Right cardiac atrium (tissue), 5 donors: ENCODE measurements around the gene STAU1. TPM values are rescaled to one million over a fixed set of nuclear protein-coding genes. Genes with fewer than 3 reads are reported as not detected.
"Not testable (repeated sequence)": the region's sequence is repeated elsewhere in the genome, so short reads cannot be mapped to it uniquely, and the experiment has no call there.

Source experiments
- ATAC-seq, 2 donors: fragments of 200-7000 bp; cut with Tn5 transposase; one replicate each; pipeline versions ENCODE4 v1.8.0 to v1.9.1; 2020; ENCODE audit warnings: moderate library complexity in 2 of 2, mild to moderate bottlenecking in 1 of 2
- DNase-seq, 3 donors: peaks; one replicate each; pipeline ENCODE4 v3.0.0-alpha.2; 2020
- H3K27ac ChIP-seq: one replicate; pipeline ENCODE4 v1.5.1; 2013; ENCODE audit warnings: mild to moderate bottlenecking, low read length, control low read depth, moderate library complexity
- H3K27me3 ChIP-seq: one replicate; pipeline ENCODE4 v1.6.1; 2013; ENCODE audit not compliant: control insufficient read depth, insufficient read depth
- H3K4me1 ChIP-seq: one replicate; pipeline ENCODE4 v1.6.1; 2013; ENCODE audit warnings: low read length; ENCODE audit not compliant: control insufficient read depth, insufficient read depth
- H3K4me3 ChIP-seq: one replicate; pipeline ENCODE4 v1.5.1; 2013; ENCODE audit warnings: low read length, control low read depth
- H3K9me3 ChIP-seq: one replicate; pipeline ENCODE4 v1.6.1; 2013; ENCODE audit warnings: low read length; ENCODE audit not compliant: control insufficient read depth
- WGBS: extraction: QIAGEN DNeasy Blood & Tissue Kit; methylation state at CpG from one replicate; pipeline ENCODE4 v1.1.7; 2013; 5-methylcytosine and 5-hydroxymethylcytosine counted together
- intact Hi-C, 4 donors: fragments of 100-400 bp; cut with DNase I; formaldehyde crosslinking; loops; one replicate each; pipeline versions ENCODE4 v1.11.0 to v1.14.0; 2022 to 2023
- polyA plus RNA-seq: library from polyadenylated mRNA; stranded (reverse); fragments of 200-250 nt; gene quantifications from one replicate; pipeline ENCODE4 v1.2.3, GENCODE V29; 2013
- total RNA-seq, 4 donors: library from RNA; stranded (reverse); fragmentation: NEBNext Ultra II Directional; extraction: Animal tissue kit (Norgen Biotek cat#: 25700); gene quantifications; one replicate each; pipeline ENCODE4 v1.2.1, GENCODE V29; 2021
- donor health status: healthy with polysubstance abuse.
- donor health status: DM: no; HTN: yes; CAD: no.
- donor health status: DM: no; HTN: no; CAD: no.
- donor health status: DM: no; HTN: yes; CAD: no; lungs with severe emphysema.
- donor health status: DM: yes; HTN: yes; CAD: no.

Gene STAU1
- total and polyA plus RNA-seq, 5 donors = 33.2 to 65.1 (median 58.5) TPM

GRCh38 chr20:49225896-49226295 lies 37.8 kb upstream of the STAU1 start:
- no peaks in the 10 kb centered on the region for H3K4me1 ChIP-seq
- no peak overlapping the region for H3K27ac ChIP-seq
- H3K4me3 ChIP-seq = no peak overlapping the region
- no peaks in the 10 kb centered on the region for H3K27me3 ChIP-seq
- no peak for ATAC-seq
- 90% methylated on average over 7 of the region's 7 CpGs for WGBS
- intact Hi-C loops = no loop called here
- no peak for DNase-seq
- no peaks in the 10 kb centered on the region for H3K9me3 ChIP-seq

- peak overlapping the region; percentile 97 for H3K27ac ChIP-seq
- DNase-seq = peak in 1 of 3 donors; percentile 66
Observed at GRCh38 chr20:49219924-49220831, 32.0 kb upstream of the STAU1 start.

DNA sequence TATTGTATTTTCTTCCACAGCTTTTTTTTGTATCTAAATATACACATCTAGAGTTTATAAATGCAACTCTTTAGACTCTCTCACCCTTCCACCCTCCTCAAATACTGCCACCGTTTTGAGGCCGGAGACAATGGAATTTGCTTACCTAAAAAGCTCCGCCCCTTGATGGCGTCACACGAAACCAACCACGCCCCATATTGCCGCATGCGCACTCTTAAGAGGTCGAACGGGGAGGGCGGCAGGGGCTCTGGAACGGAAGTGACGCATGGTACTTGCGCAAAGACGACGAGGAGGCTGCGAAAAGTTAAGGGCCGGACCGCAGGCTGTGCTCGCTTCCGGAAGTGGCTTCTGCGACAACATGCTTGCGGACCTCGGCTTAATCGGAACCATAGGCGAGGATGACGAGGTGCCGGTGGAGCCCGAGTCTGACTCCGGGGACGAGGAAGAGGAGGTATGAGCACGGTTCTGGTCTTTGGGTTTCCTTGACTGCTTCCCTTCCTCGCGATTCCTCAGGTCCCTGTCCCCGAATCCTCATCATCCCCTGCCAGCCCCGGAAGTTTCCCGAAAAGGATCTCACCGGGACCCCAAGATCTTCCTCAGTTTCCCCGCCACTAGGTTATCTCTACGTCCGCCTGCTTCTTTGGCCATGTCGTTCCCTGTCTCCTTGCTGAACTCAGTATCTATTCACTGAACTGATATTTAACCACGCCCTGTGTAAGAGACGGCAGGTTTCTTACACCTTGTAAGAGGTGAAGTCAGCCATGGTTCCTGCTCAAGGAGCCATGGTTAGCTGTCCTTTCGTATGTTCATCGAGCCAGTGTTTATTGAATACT lies 31.2 kb upstream of the STAU1 start, which contains the start of gene DDX27:
TSS of gene DDX27 (plus strand) at position 326 of the 833 bp plus-strand sequence. CDS start at position 359, 33 bp downstream.
- Histone ChIP-seq H3K4me3 (peak within 1 kb of the TSS; percentile 97), H3K27ac (peak within 1 kb of the TSS; percentile 97), H3K27me3 (no peaks in the 10 kb centered on the region), H3K4me1 (no peaks in the 10 kb centered on the region), H3K9me3 (no peaks in the 10 kb centered on the region)
- ATAC-seq = peak; percentile 96 to 98
- under 1% methylated on average over 46 of the region's 46 CpGs for WGBS
- intact Hi-C loops = loop anchor here in 1 of 4 donors (5.0 kb wide), 1 partner anchor 87 kb away; no protein-coding TSS in a partner anchor
- peak; percentile 96 to 98 (median 97) for DNase-seq

More at GRCh38 chr20:49219924-49220831, 32.0 kb upstream of the STAU1 start:
- peak overlapping the region; percentile 97 for H3K4me3 ChIP-seq
- H3K27me3 ChIP-seq = no peaks in the 10 kb centered on the region
- intact Hi-C loops = loop anchor here in 1 of 4 donors (5.0 kb wide), 1 partner anchor 88 kb away; no protein-coding TSS in a partner anchor
- WGBS = 67% methylated on average over 28 of the region's 28 CpGs
- peak in 1 of 2 donors; percentile 24 for ATAC-seq
- no peaks in the 10 kb centered on the region for H3K4me1 ChIP-seq
- H3K9me3 ChIP-seq = no peaks in the 10 kb centered on the region

DNA sequence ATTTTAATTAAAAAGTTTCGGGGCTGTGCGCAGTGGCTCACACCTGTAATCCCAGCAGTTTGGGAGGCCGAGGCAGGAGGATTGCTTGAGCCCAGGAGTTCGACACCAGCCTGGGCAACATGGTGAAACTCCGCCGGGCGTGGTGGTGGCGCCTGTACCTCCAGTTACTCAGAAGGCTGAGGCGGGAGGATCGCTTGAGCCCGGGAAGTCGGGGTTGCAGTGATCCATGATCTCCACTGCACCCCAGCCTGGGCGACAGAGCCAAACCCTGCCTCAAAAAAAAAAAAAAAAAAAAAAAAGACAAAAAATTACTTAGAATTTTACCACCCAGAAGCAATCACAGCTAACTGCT lies 30.6 kb upstream of the STAU1 start:
- H3K27me3 ChIP-seq, H3K4me3 ChIP-seq, H3K9me3 ChIP-seq, H3K4me1 ChIP-seq: not testable (repeated sequence)
- 58% methylated on average over 13 of the region's 13 CpGs for WGBS
- DNase-seq (peak; percentile 37 to 72 (median 67)), ATAC-seq (peak; percentile 16 to 29)
- intact Hi-C loops = loop anchor here in 1 of 4 donors (5.0 kb wide), 1 partner anchor 86 kb away; no protein-coding TSS in a partner anchor
- H3K27ac ChIP-seq = peak overlapping the region; percentile 36

GRCh38 chr20:49216991-49217578 lies 29.0 kb upstream of the STAU1 start:
- Histone ChIP-seq H3K4me1 (no peaks in the 10 kb centered on the region), H3K27me3 (no peaks in the 10 kb centered on the region), H3K27ac (no peak overlapping the region), H3K9me3 (no peaks in the 10 kb centered on the region), H3K4me3 (no peak overlapping the region)
- ATAC-seq (peak; percentile 52 to 65), DNase-seq (peak; percentile 92 to 97 (median 95))
- intact Hi-C loops = loop anchor here (2.0 to 5.0 kb wide), 2 partner anchors 84 to 85 kb away; no protein-coding TSS in a partner anchor
- WGBS = 16% methylated on average over 11 of the region's 11 CpGs

- intact Hi-C loops = loop anchor here in 1 of 4 donors (5.0 kb wide), 1 partner anchor 83 kb away; no protein-coding TSS in a partner anchor
- Histone ChIP-seq H3K4me3 (no peak overlapping the region), H3K27ac (no peak overlapping the region), H3K9me3 (no peaks in the 10 kb centered on the region), H3K4me1 (no peaks in the 10 kb centered on the region), H3K27me3 (no peaks in the 10 kb centered on the region)
- DNase-seq = no peak
- 84% methylated on average over 3 of the region's 3 CpGs for WGBS
- ATAC-seq = no peak
Observed at GRCh38 chr20:49215232-49215631, 27.1 kb upstream of the STAU1 start.

DNA sequence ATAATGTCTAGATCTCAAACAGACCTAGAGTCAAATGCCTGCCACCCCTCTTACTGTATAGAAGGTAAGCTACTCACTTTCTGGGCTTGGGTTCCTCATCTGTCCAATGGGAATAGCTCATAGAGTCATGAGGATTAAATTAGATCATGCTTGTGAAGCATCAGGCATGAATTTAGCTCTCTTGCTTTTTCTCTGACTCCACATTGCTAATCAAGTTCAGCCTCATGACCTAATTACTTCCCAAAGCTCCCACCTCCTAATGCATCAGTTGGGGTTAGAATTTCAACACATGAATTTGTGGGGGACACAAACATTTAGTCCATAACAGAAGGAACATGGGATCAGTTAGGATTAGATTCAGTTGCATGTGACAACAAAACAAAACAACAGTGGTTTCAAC lies 26.4 kb upstream of the STAU1 start:
- no peaks in the 10 kb centered on the region for H3K4me1 ChIP-seq
- no peaks in the 10 kb centered on the region for H3K27me3 ChIP-seq
- no peak overlapping the region for H3K4me3 ChIP-seq
- intact Hi-C loops = no loop called here
- no peak for ATAC-seq
- H3K27ac ChIP-seq = no peak overlapping the region
- no peak for DNase-seq
- no peaks in the 10 kb centered on the region for H3K9me3 ChIP-seq

DNA sequence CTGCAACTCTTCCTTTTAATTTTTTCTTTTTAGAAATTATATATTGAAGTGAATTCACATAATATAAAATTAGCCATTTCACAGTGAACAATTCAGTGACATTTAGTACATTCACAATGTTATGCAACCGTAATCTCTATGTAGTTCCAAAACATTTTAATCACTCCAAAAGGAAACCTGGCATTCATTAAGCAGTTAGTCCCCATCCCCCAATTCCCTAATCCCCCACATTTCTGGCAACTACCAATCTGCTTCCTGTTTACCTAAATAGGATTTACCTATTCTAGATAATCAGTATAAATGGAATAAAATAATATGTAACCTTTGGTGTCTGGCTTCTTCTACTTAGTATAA lies 22.6 kb upstream of the STAU1 start:
- intact Hi-C loops = no loop called here
- 83% methylated on average over 1 of the region's 1 CpG for WGBS
- Histone ChIP-seq H3K27ac (no peak overlapping the region), H3K4me3 (no peak overlapping the region), H3K4me1 (no peaks in the 10 kb centered on the region), H3K9me3 (no peaks in the 10 kb centered on the region), H3K27me3 (no peaks in the 10 kb centered on the region)
- DNase-seq (no peak), ATAC-seq (no peak)

DNA sequence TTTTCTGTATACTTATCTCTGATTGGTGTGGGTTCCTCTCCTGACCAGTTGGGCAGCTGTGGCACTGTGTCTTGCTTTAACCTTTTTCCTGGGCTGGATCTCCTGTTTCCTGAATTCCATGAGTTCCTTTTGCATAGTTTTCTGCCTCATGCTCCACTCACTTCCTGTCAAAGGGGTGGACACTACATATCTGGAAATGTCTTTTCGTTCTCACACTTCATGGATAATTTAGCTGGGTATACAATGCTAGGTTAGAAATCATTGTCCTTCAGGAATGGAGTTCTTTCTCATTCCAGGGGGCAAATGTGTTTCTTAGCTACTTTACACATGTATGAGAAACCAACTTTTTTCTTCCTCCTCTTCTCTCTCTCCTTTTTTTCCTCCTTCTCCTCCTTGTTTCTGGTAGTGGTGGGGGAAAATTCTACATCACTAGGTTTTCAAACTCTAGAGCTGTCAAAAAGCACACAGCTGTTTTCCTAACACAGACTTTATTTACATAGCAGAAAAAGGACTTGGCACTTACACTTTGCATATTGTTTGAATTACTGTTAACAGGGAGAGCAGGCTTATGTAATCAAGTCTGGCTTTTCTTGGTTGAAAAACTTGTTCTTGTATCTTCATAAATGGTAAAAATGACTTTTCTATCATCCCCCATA lies 22.1 kb upstream of the STAU1 start:
- H3K27me3 ChIP-seq = no peaks in the 10 kb centered on the region
- no peak for ATAC-seq
- H3K4me1 ChIP-seq = no peaks in the 10 kb centered on the region
- intact Hi-C loops = no loop called here
- no peak overlapping the region for H3K27ac ChIP-seq
- no peak for DNase-seq
- H3K9me3 ChIP-seq = no peaks in the 10 kb centered on the region
- 84% methylated on average over 1 of the region's 1 CpG for WGBS
- H3K4me3 ChIP-seq = no peak overlapping the region

DNA sequence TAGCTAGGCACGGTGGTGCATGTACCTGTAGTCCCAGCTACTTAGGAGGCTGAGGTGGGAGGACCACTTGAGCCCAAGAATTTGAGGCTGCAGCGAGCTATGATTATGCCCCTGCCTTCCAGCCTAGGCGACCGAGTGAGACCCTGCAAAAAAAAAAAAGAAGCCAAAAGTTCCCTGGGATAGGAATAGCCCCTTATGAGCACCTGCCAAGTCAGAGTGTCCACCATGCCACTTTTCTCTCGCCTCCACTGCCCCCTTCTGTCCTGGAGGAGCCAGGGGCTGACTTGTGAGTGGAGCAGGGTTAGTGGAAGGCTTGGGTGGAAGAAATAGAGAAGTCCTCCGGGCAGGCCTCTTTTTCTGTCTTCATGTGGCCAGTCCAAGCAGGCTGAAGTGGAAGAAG lies 18.9 kb upstream of the STAU1 start:
- Histone ChIP-seq H3K27me3 (no peaks in the 10 kb centered on the region), H3K27ac (no peak overlapping the region), H3K9me3 (no peaks in the 10 kb centered on the region), H3K4me3 (no peak overlapping the region), H3K4me1 (no peaks in the 10 kb centered on the region)
- DNase-seq = peak in 1 of 3 donors; percentile 1
- ATAC-seq = no peak
- WGBS = 87% methylated on average over 6 of the region's 6 CpGs
- intact Hi-C loops = no loop called here
